ENCODE results near the gene TAF4B. TPM values are rescaled to one million over a fixed set of nuclear protein-coding genes. Genes with fewer than 3 reads are reported as not detected.
"Not testable (repeated sequence)": the region's sequence is repeated elsewhere in the genome, so short reads cannot be mapped to it uniquely, and the experiment has no call there.

The TAF4B gene
- polyA plus RNA-seq, 1 donor: 5.6 TPM

DNA sequence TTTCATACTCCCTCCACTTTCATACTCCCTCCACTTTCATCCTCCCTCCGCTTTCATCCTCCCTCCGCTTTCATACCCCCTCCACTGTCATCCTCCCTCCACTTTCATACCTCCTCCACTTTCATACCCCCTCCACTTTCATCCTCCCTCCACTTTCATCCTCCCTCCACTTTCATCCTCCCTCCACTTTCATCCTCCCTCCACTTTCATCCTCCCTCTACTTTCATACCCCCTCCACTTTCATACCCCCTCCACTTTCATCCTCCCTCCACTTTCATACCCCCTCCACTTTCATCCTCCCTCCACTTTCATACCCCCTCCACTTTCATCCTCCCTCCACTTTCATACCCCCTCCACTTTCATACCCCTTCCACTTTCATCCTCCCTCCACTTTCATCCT, 77.0 kb downstream of the TAF4B start:
- DNase-seq: not testable (repeated sequence)

DNA sequence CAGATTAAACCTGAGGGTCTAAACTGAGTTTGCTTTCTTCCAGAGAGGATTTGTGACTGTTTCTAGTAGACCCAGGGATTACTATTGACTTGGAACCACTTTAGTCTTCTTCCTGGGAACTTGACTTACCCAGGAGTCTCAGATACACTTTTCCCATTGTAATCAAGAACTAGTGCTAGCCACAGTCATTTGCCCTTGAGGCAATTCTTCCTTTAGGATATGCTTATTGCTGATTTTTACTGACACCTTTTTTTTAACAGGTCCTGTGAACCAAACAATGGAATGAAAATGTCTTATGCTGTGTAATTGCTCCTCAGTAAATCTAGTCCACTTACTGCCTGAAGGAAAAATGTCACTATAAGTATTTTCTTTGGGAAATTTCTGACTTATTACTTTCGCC, 78.3 kb downstream of the TAF4B start:
- no peak for DNase-seq

DNA sequence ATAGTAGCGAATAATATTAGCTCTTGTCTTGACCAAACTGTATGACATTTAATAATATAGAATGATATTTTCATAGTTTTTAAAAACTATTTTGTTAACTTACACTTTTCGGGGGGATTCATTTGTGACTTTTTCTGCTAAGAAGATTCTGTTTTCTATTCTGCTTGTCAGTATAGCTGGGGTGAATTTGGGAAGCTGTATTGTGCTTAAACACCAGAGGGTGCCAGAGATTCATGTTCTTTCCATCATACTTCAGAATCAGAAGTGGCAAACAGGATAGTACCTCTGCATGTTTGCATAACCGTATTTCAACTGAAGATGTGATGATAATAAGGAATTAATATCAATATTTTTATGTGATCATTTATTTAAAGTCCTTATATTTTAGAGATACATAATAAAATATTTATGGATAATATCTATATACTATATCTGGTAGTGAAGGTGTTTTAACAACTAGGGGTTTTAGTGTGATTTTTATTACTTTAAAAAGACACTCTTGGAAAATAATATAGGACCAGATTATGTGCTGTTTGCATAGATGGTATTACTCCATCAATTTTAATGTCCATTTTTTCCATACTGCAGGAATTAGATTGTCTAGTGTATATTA, 81.0 kb downstream of the TAF4B start:
- DNase-seq: peak; percentile 59

DNA sequence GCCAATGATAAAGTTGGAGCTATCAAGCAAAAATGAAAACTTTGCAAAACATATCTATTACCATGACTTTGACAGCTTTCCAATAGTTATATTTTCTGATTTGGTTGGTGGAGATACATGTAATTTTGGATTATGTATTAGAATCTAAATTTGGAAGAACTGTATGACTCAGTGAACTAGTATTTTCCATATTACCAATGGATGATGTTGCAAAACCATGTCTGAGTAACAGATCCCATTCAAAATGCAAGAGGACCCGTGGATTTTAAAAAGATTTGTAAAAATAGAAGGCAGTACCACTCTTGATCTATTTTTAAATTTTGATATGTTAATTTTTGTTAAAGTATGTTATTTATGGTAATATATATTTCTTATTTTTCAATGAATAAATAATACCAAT, 83.0 kb downstream of the TAF4B start:
- DNase-seq: no peak

GRCh38 chr18:26312199-26312598, 86.0 kb downstream of the TAF4B start:
- no peak for DNase-seq

DNA sequence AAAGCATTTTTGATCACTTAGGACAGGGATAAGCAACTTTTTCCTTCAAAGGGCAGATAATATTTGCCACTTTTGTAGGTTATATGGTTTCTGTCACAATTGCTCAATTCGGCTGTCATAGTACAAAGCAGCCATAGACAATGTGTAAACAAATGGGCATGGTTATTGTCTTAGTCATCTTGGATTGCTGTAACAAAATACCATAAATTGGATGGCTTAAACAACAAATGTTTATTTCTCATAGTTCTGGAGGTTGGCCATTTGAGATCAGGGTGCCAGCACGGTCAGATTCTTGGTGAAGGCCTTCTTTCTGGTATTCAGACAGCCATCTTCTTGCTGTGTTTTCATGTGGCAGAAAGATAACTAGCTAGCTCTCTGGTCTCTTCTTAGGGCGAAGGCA, 91.2 kb downstream of the TAF4B start:
- no peak for DNase-seq

- DNase-seq: no peak
These were observed 94.4 kb downstream of the TAF4B start for GRCh38 chr18:26320686-26321085.

DNA sequence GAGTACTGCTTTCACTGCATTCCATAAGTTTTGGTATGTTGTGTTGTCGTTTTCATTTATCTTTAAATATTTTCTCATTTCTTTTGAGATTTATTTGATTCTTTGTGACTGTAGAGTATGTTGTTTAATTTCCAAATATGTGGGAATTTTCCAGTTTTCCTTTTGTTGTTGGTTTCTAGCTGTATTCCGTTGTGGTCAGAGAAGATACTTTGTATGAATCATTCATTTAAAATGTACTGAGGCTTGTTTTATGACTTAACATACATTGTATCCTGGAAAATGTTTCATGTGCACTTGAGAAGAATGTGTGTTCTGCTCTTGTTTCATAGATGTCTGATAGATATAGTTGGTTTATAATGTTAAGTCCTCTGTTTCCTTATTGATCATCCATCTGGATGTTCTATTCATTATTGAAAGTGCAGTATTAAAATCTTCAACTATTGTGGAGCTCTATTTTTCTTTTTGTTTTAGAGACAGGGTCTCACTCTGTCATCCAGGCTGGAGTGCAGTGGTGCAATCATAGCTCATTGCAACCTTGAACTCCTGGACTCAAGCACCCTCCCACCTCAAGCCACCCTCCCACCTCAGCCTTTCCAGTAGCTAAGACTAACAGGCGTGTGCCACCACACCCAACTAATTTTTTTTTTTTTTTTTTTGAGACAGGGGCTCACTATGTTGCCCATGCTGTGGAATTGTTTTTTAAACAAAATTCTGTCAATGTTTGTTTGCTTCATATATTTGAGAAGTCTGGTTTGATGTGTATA, 96.8 kb downstream of the TAF4B start:
- DNase-seq: no peak

- no peak for DNase-seq
These were observed 99.5 kb downstream of the TAF4B start for GRCh38 chr18:26325771-26326170.

DNA sequence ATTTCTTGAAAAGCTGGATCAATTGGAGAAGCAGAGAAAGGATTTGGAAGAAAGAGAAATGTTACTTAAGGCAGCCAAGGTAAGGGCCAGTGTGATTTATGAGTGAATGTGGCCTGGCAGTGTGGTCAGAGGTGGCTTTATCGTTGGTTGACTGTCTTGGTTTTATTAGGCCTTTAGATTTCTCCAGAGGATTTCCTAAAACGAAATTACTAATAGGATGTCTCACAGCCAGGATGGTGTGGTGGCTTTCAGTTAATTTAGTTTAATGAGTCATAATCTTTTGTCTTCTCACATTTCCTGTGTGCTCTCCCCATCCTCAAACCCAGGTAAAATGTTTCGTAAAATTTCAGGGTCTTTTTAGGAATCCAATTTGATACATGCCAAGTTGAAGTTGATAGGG, 100.8 kb downstream of the TAF4B start:
- DNase-seq: no peak

GRCh38 chr18:26332991-26333390, 106.7 kb downstream of the TAF4B start:
- no peak for DNase-seq

DNA sequence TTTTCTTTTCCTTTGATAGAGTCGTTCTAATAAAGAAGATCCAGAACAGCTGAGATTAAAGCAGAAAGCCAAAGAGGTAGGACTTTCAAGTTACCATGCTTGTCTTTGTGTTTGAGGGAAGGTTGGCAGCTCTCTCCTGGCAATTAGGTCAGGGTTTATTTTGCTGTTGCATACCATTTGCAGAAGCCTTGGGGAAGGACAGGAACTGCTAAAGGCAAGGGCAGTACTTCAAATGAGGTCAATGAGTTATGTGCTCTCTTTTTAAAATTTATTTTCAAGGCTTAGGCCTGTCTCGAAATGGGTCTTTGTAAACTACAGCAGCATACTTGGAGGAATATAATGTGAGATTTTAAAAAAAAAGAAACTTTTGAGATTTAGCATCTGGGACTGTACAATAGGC, 108.9 kb downstream of the TAF4B start:
- peak; percentile 27 for DNase-seq

- DNase-seq: peak; percentile 69
These were observed 109.6 kb downstream of the TAF4B start for GRCh38 chr18:26335571-26336487.

DNA sequence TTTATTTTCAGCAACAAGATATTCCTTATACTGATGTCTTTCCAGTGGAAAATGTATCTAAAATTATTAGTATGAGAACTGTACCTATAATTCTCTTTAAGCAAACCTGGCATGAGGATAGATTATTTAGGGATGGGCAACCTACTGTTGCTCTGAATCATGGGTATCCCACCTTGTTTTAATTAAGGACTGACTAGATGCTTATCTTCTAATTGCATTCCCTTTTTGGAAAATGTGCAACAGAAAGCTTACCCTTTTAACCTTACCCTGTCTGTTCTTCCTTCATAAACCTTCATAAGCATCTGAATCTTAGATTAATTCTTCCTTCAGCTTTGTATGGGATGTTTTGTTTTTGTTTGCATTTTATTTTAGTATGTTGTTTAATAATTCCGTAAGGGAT, 110.3 kb downstream of the TAF4B start:
- no peak for DNase-seq

DNA sequence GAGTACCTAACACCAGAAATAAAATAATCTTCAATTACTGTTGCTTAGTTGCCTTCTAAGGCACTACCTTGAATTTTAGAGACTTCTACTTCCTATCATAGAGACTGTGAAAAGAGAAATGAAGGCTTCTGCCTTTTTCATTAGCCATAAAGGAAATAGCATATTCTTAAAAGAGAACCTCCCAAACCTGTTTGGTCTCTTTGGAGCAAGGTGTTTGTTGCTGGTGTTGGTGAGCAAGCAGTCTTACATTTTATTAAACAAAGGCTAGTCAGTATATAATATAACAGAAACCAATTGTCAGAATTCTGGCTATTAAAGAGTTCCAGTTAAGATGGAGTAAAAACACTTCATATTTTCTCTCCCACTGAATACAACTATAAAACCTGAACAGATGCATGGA, 116.4 kb downstream of the TAF4B start:
- no peak for DNase-seq

- DNase-seq: no peak
These were observed 124.7 kb downstream of the TAF4B start for GRCh38 chr18:26350961-26351360.

DNA sequence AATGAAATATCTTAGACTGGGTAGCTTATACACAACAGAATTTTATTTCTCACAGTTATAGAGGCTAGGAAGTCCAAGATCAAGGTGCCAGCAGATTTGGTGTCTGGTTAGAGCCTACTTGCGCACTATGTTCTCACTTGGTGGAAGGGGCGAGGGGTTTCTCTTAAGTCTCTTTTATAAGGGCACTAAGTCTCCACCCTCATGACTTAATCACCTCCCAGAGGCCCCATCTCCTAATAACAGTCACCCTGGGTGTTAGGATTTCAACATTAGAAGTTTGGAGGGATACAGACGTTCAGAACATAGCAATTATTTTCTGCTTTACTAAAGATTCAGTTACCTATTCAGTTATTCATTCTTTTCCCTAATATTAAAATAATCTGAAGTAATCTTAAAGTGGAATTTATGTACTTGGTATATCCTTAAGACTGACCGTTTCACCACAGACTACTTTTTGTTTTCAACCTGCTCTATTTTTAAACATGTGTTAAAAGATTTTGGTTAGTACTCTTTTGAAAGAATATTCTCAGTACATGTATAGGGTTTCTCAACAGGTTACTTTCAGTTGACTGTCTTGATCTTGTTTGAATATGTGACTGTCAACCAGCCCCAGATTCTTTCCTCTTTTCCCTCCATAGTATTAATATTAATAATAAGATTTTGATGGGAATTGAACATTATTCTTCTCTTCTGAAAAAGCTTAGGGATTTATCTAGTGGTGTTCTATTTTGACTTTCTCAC, 130.0 kb downstream of the TAF4B start:
- no peak for DNase-seq

GRCh38 chr18:26357960-26358359, 131.7 kb downstream of the TAF4B start:
- no peak for DNase-seq

DNA sequence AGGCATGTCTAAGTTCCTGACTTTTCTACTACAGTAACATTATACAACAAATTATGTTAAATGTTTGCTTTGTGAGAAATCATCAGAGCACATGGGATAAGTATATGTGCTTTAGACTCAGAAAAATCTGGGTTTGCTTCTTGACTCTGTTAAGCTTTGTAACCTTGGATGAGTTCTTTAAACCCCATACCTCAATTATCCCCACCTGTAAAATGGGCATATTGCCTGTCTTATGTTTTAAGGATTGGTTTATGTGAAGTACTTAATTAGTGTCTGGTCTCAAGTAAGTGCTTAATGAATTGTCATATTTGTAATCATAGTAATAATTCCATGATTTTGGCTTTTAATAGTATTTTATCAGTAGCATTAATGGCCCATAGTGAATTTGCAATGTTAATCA, 135.8 kb downstream of the TAF4B start:
- no peak for DNase-seq

GRCh38 chr18:26367425-26367824, 141.2 kb downstream of the TAF4B start:
- no peak for DNase-seq

DNA sequence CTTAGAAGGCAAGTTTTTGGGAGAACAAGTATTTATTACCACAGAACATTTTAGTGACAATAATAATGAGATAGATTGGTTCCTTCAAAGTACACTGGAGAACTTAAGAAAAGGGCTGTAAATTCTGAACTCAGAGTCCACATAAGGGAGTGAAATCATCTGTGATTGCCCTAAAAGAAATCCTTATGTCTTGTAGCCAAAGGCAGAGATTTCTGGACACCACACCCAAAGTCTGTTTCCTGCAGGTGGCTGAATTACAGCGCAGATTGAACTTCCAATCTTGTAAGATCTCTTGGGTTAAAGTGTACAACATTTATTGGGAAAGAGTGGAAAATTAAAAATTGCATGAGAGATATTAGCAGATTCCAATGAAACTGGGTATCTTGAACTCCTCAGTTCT, 143.8 kb downstream of the TAF4B start:
- no peak for DNase-seq

GRCh38 chr18:26376105-26376504, 149.9 kb downstream of the TAF4B start:
- no peak for DNase-seq
